Kidney epithelial cell (primary cell): Measurements from ENCODE around the gene DYNLRB1. TPM values are rescaled to one million over a fixed set of nuclear protein-coding genes. Genes with fewer than 3 reads are reported as not detected.
A peak's percentile ranks its signal among the peaks of the same experiment; 100 is the strongest.

Experiments
- DNase-seq: peaks from one replicate; pipeline ENCODE4 v3.0.0-alpha.2; 2010; ENCODE audit warnings: low read depth
- H3K27me3 ChIP-seq: 2 replicates; pipeline ENCODE4 v1.6.0; 2011; ENCODE audit warnings: low read length; ENCODE audit not compliant: control insufficient read depth, insufficient read depth
- H3K36me3 ChIP-seq: 2 replicates; pipeline ENCODE4 v1.5.1; 2011; ENCODE audit warnings: low read length; ENCODE audit not compliant: control insufficient read depth, insufficient read depth
- H3K4me3 ChIP-seq: 2 replicates; pipeline ENCODE4 v1.5.1; 2011; ENCODE audit warnings: low read depth, mild to moderate bottlenecking, control low read depth, low read length
- CTCF ChIP-seq: IDR thresholded peaks from 2 replicates; pipeline ENCODE4 v1.5.1; 2011; ENCODE audit warnings: mild to moderate bottlenecking, moderate library complexity, low read length, control low read depth, inconsistent platforms; ENCODE audit not compliant: insufficient read depth, poor library complexity, severe bottlenecking
- total RNA-seq: library from RNA; depleted of rRNA; stranded (reverse); fragments of >200 nt; gene quantifications from 2 replicates; pipeline ENCODE4 v1.2.3, GENCODE V29; 2015

DYNLRB1 gene
- total RNA-seq, 1 donor from 2014 or later: 143 TPM

- no peaks in the 10 kb centered on the region for H3K27me3 ChIP-seq
- TF ChIP-seq CTCF: no peak
Measured at GRCh38 chr20:34552569-34552968, 36.3 kb downstream of the DYNLRB1 start.

DNA sequence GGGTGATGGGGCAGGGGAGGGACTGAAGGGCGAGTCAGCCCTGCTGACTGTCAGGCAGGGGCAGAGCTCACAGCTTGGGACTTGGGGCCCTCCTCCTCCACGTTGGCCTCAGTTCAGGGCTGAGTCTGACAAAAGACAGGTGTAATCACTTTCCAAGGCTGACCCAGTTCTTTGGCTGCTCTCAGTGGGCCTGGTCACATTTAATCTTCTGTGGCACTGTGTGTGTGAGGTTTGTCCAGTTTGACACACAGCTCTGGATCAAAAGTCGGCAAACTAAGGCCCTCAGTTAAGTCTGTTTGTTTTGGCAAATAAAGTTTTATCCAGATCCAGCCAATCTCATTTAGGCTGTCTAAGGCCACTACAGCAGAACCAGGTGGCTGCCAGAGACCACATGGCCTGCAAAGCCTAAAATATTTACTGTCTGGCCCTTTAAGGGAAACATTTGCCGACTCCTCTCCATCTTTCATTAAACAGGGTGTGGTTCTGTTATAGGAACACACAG is 37.2 kb downstream of the DYNLRB1 start:
- no peak for TF ChIP-seq CTCF
- DNase-seq: no peak
- Histone ChIP-seq H3K4me3 (no peak overlapping the region), H3K36me3 (no peaks in the 10 kb centered on the region), H3K27me3 (no peaks in the 10 kb centered on the region)

More at GRCh38 chr20:34552569-34552968, 36.3 kb downstream of the DYNLRB1 start:
- H3K4me3 ChIP-seq: no peak overlapping the region
- H3K36me3 ChIP-seq: no peaks in the 10 kb centered on the region
- DNase-seq: no peak

DNA sequence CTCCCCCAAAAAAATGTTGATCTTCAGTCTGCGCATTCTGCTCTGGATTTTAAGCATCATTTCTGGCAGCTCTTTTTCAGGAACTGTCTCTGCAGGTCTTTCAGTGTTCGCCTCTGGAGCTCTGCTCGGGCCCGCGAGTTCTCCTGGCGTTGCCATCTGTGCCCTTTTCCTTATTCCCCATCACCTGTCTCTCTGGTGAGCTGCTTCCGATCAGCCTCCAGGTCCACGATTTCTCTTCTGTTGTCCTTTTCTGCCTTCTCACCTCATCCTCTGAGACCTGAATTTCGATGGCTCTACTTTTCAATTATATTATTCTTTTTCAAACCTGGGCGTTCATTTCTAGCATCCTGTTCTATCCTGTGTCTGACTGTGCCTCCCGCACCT is 41.7 kb downstream of the DYNLRB1 start:
- Histone ChIP-seq H3K27me3 (no peaks in the 10 kb centered on the region), H3K4me3 (peak overlapping the region; percentile 65), H3K36me3 (no peaks in the 10 kb centered on the region)
- no peak for DNase-seq
- TF ChIP-seq CTCF: no peak

DNA sequence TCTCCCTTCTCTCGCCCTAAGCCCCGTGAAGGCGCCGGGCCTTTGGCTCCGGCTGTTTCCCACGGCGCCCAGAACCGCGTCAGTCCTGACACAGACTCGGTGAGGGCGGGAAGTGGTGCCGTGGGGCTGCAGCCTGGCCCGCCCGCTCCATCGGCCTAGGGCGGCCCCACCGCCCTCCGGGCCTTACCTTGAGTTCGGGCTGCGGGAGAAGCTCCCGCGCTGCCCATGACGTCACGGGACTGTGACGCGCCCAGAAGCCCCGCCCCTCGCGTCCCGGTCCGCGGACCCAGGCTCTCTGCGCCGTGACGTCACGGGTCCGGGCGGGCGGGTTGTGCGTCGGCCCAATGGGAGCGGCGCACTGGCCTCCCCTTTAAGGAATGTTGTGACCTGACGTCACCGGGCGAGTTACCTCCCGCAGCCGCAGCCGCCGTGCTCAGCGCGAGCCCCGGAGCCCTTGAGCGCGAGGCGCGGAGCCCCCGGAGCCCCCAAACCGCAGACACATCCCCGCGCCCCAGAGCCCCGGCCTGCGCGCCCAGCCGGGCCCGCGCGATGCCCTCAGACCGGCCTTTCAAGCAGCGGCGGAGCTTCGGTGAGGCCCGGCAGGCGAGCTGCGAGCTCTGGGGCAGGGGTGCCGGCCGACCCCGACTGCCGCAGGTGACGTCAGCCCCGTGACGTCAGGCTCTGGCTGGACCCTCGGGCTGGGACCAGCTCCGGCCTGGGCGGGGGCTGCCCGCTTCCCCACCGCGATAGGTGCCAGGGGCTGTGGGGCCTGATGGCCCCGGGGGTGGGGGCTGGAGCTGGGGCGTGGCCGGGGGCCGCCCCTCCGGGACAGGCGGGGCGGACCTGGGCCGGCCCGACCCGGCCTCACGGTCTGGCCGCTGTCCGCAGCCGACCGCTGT is 42.3 kb downstream of the DYNLRB1 start, which contains the start of gene MAP1LC3A:
TSS of gene MAP1LC3A (plus strand) at position 399 of the 899 bp plus-strand sequence. CDS start at position 550, 151 bp downstream.
- TF ChIP-seq CTCF: no peak
- DNase-seq: peak; percentile 57
- H3K27me3 ChIP-seq: no peaks in the 10 kb centered on the region
- peak within 1 kb of the TSS; percentile 65 for H3K4me3 ChIP-seq
- H3K36me3 ChIP-seq: no peaks in the 10 kb centered on the region

- TF ChIP-seq CTCF: no peak
- Histone ChIP-seq H3K27me3 (no peaks in the 10 kb centered on the region), H3K36me3 (no peaks in the 10 kb centered on the region), H3K4me3 (peak overlapping the region; percentile 65)
- DNase-seq: no peak
Measured at GRCh38 chr20:34559311-34560140, 43.3 kb downstream of the DYNLRB1 start.
